ENCODE results near the gene EXOC3L1.

EXOC3L1 gene

GRCh38 chr16:67190041-67190440, at the start of gene EXOC3L1:
Gene EXOC3L1 (minus strand): TSS chr16:67190136. CDS start chr16:67189676, 460 bp downstream.
- no peak within 1 kb of the TSS for H3K4me3 ChIP-seq (ENCODE audit: low read depth, low read length)
- TF ChIP-seq CTCF (IDR thresholded peaks at IDR 0.05; ENCODE audit: low read depth, low read length, missing control alignments) = no peak
- in situ Hi-C loops (cut with HindIII; ENCODE audit: low sequenced_read_pairs) = no loop called here

GRCh38 chr16:67238806-67239470, 49.0 kb upstream of the EXOC3L1 start:
- no peak overlapping the region for H3K4me3 ChIP-seq (ENCODE audit: low read depth, low read length)
- no peak for TF ChIP-seq CTCF (IDR thresholded peaks at IDR 0.05; ENCODE audit: low read depth, low read length, missing control alignments)
- DNase-seq (ENCODE audit: low read depth) = no peak
- in situ Hi-C loops (cut with HindIII; ENCODE audit: low sequenced_read_pairs) = no loop called here

More at GRCh38 chr16:67190041-67190440, at the start of gene EXOC3L1:
- DNase-seq (ENCODE audit: low read depth) = no peak

- no peak for DNase-seq (ENCODE audit: low read depth)
- no peak for TF ChIP-seq CTCF (IDR thresholded peaks at IDR 0.05; ENCODE audit: low read depth, low read length, missing control alignments)
- no peak overlapping the region for H3K4me3 ChIP-seq (ENCODE audit: low read depth, low read length)
- in situ Hi-C loops (cut with HindIII; ENCODE audit: low sequenced_read_pairs) = no loop called here
These were observed 48.3 kb upstream of the EXOC3L1 start for GRCh38 chr16:67238278-67238575.

- TF ChIP-seq CTCF (IDR thresholded peaks at IDR 0.05; ENCODE audit: low read depth, low read length, missing control alignments) = no peak
- DNase-seq (ENCODE audit: low read depth) = no peak
- in situ Hi-C loops (cut with HindIII; ENCODE audit: low sequenced_read_pairs) = no loop called here
- H3K4me3 ChIP-seq (ENCODE audit: low read depth, low read length) = no peak overlapping the region
These were observed 47.7 kb upstream of the EXOC3L1 start for GRCh38 chr16:67237396-67238277.

- TF ChIP-seq CTCF (IDR thresholded peaks at IDR 0.05; ENCODE audit: low read depth, low read length, missing control alignments) = no peak
- in situ Hi-C loops (cut with HindIII; ENCODE audit: low sequenced_read_pairs) = no loop called here
- no peak overlapping the region for H3K4me3 ChIP-seq (ENCODE audit: low read depth, low read length)
- DNase-seq (ENCODE audit: low read depth) = no peak
These were observed 46.8 kb upstream of the EXOC3L1 start for GRCh38 chr16:67236563-67237395.

GRCh38 chr16:67235816-67236562, 46.1 kb upstream of the EXOC3L1 start:
- TF ChIP-seq CTCF (IDR thresholded peaks at IDR 0.05; ENCODE audit: low read depth, low read length, missing control alignments) = no peak
- no peak overlapping the region for H3K4me3 ChIP-seq (ENCODE audit: low read depth, low read length)
- DNase-seq (ENCODE audit: low read depth) = no peak
- in situ Hi-C loops (cut with HindIII; ENCODE audit: low sequenced_read_pairs) = no loop called here

Measured in astrocyte of the cerebellum (primary cell).